HepG2 (cell line): ENCODE results near the gene DRAP1. TPM values are rescaled to one million over a fixed set of nuclear protein-coding genes. Genes with fewer than 3 reads are reported as not detected.

ENCODE experiments used
- CREM ChIP-seq, 2 experiments: sonication (generic) in 1 of 2; formaldehyde crosslinking in 1 of 2; IDR thresholded peaks; 2 replicates each; pipeline versions ENCODE4 v1.4.0 to v1.6.1; 2016 to 2020; ENCODE audit warnings: antibody characterized with exemption in 1 of 2, mild to moderate bottlenecking in 1 of 2, missing genetic modification reagents in 1 of 2
- DZIP1 ChIP-seq: sonication (generic); formaldehyde crosslinking; IDR thresholded peaks from 2 replicates; pipeline ENCODE4 v1.5.0; 2020; ENCODE audit warnings: mild to moderate bottlenecking, missing genetic modification reagents
- ERF ChIP-seq: IDR thresholded peaks from 2 replicates; pipeline ENCODE4 v1.6.1; 2018; ENCODE audit warnings: missing biosample characterization, missing genetic modification reagents
- GTF3A ChIP-seq: sonication (generic); formaldehyde crosslinking; conservative IDR thresholded peaks from 2 replicates; pipeline ENCODE4 v1.4.0; 2020; ENCODE audit warnings: mild to moderate bottlenecking, missing genetic modification reagents
- NRL ChIP-seq: sonication (generic); formaldehyde crosslinking; IDR thresholded peaks from 2 replicates; pipeline ENCODE4 v1.5.0; 2020; ENCODE audit warnings: missing genetic modification reagents, mild to moderate bottlenecking, moderate library complexity, borderline replicate concordance
- TGIF2 ChIP-seq: IDR thresholded peaks from 2 replicates; pipeline ENCODE4 v1.6.1; 2016; ENCODE audit warnings: control low read depth, missing compliant biosample characterization
- U2AF2 ChIP-seq: fragments of 200-400 bp; formaldehyde crosslinking; IDR thresholded peaks from 2 replicates; pipeline ENCODE4 v1.6.1; 2017; ENCODE audit warnings: low read depth, mild to moderate bottlenecking, low read length
- YEATS2 ChIP-seq: sonication (generic); formaldehyde crosslinking; IDR thresholded peaks from 2 replicates; pipeline ENCODE4 v1.4.0; 2020; ENCODE audit warnings: missing genetic modification reagents, borderline replicate concordance
- ZNF431 ChIP-seq: sonication (generic); formaldehyde crosslinking; IDR thresholded peaks from 2 replicates; pipeline ENCODE4 v1.9.0; 2022; ENCODE audit warnings: missing genetic modification reagents, low read depth, mild to moderate bottlenecking, borderline replicate concordance
- ZNF724P ChIP-seq: sonication (generic); formaldehyde crosslinking; IDR thresholded peaks from 2 replicates; pipeline ENCODE4 v1.8.0; 2022; ENCODE audit warnings: missing genetic modification reagents, borderline replicate concordance
- polyA plus RNA-seq, 8 experiments: library from polyadenylated mRNA; depleted of rRNA in 3 of 8; stranded (reverse) in 7 of 8; unstranded in 1 of 8; fragments of >200 nt; fragmentation: Illumina TruSeq in 4 of 8; extraction: Trizol in 4 of 8; gene quantifications; 2 replicates each; pipeline versions ENCODE4 v1.2.1 to v1.2.3, GENCODE V29; 2011 to 2016; ENCODE audit warnings: low read depth in 4 of 8, missing spikeins in 1 of 8, mixed read lengths in 1 of 8; ENCODE audit not compliant: insufficient read depth in 1 of 8
- total RNA-seq, 5 experiments: library from RNA; depleted of rRNA; stranded (reverse); fragments of >200 nt; fragmentation: Illumina TruSeq; extraction: Trizol; gene quantifications; 2 replicates each; pipeline ENCODE4 v1.2.3, GENCODE V29; 2016; ENCODE audit warnings: low read depth in 1 of 5

DRAP1 gene
- total and polyA plus RNA-seq, 2 of the 13 experiments (the other 11 are each of a cell fraction or from before 2014, with no cell fraction given), result 46.8 to 52.3 TPM

- TF ChIP-seq NRL (CRISPR knock-in tag), result no peak
- 0 out of 2 replicates have a peak, but pooled peaks have one; percentile 49 for TF ChIP-seq GTF3A (CRISPR knock-in tag)
- TF ChIP-seq ERF (CRISPR knock-in tag), result peak; percentile 78
- 0 out of 2 replicates have a peak, but pooled peaks have one; percentile 65 for TF ChIP-seq ZNF431 (CRISPR knock-in tag)
- TF ChIP-seq U2AF2, result no peak
- TF ChIP-seq ZNF724P (CRISPR knock-in tag), result no peak; the same call in 1 of the 2 replicates
- TF ChIP-seq YEATS2 (CRISPR knock-in tag), result peak; percentile 51; the same call in 1 of the 2 replicates
- TF ChIP-seq CREM (IDR thresholded peaks at IDR 0.05), result no peak
- peak; percentile 58; the same call in 1 of the 2 replicates for TF ChIP-seq CREM (CRISPR knock-in tag; IDR thresholded peaks at IDR 0.05)
- TF ChIP-seq TGIF2 (CRISPR knock-in tag), result peak; percentile 83; the same call in 1 of the 2 replicates
- no peak for TF ChIP-seq DZIP1 (CRISPR knock-in tag)
- TF ChIP-seq, all 625 proteins: peak for 286
Measured at GRCh38 chr11:65919141-65919572, at the start of gene DRAP1 (continued).
